Measurements from ENCODE around the gene SMIM29. TPM values are rescaled to one million over a fixed set of nuclear protein-coding genes. Genes with fewer than 3 reads are reported as not detected.
A peak's percentile ranks its signal among the peaks of the same experiment; 100 is the strongest.

SMIM29 gene
- polyA plus RNA-seq, 4 donors, result 9.3 to 27.3 (median 21.5) TPM

DNA sequence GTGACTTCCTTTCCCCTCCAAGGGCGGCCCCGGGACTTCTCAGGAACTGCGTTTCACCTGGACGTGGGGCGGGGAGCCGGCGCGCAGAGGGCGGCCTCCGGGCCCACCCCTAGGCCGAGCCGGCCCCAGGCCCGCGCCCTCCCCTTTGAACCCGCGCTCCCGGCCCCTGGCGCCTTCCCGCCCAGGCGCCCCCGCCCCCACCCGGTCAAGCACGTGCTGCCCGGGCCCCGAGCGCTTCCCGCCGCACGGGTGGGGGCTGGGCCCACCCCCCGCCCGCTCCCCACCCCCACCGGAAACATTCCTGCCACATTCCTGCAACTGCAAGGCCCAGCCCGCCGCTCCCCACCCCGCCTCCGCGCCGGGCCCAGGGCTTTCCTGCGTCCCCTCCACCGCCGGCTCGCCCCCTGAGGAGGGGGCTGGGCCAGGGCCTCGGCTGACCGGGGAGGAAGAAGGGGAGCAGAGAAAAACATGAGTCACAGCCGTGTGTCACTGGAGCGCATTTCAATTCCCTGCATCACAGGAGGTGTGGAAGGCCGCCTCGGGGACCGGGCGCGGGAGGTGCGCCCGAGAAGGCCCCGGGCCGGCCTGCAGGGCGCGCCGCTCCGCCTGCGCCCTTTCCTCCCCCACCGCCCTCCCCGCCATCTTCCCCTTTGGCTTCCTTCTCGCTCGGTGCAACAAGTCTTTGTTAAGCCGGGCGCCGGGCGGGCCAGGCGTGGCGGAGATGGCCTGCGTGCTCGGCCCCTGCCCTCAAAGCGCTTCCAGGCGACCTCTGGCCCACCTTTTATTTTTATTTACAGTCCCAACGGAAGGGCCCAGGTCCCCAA is 13.3 kb downstream of the SMIM29 start:
- FAIRE-seq (no peak), DNase-seq (peak; percentile 37 to 88)
- Histone ChIP-seq H3K9me3 (ENCODE audit: control insufficient read depth in 2 of 2, insufficient read depth in 1 of 2, low read depth in 1 of 2, low read length in 1 of 2) (no peaks in the 10 kb centered on the region), H3K27ac (ENCODE audit: low read depth in 1 of 3, low read length in 2 of 3) (peak overlapping the region; percentile 98 to 100 (median 99)), H3K4me3 (ENCODE audit: low read depth in 1 of 3, low read length in 3 of 3) (peak overlapping the region; percentile 38 to 87 (median 76)), H3K4me1 (ENCODE audit: control insufficient read depth in 3 of 3, insufficient read depth in 2 of 3, low read depth in 1 of 3, low read length in 2 of 3) (peaks cover 2 to 26% (median 5%) of the 10 kb centered on the region in 3 donors), H3K27me3 (ENCODE audit: control insufficient read depth in 3 of 3, insufficient read depth in 3 of 3, low read length in 3 of 3) (no peaks in the 10 kb centered on the region), H3K36me3 (ENCODE audit: control insufficient read depth in 3 of 3, insufficient read depth in 2 of 3, low read depth in 1 of 3, low read length in 3 of 3) (peaks cover 0 to 6% (median 0%) of the 10 kb centered on the region in 3 donors)
- 2 to 6% (median 2%) methylated on average over 30 to 75 of the region's 75 CpGs for WGBS, 3 donors

DNA sequence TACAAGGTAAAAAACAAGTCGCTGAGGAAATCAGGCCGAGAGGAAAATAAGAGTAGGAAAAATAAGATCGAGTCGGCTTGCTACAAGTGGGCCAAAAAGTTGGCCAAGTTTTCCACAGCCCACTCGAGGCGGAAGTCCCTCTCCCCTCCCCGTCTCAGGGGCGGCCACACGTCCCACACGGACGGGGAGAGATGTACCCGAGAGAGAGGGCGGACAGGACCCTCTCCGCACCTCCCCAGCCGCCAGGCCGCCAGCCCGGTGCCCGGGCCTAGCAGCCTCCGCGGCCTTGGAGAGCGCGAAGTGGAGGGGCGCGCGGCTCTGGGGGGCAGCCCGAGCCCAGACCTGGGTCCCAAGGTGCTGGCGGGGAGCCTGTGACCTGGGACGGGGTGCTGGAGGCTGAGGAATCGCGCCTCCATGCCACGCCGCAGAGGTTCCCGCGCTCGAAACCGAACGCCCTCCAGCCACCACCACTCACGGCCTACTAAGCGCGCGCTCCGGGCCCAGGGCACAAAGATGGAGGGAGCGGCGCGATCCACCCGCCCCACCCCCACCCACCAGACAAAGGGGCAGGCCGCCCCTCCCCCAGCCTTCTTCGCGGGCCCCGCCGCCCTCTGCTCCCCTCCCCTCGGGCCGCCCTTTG is 14.0 kb downstream of the SMIM29 start:
- peak overlapping the region in 2 of 3 donors; percentile 4 to 87 for H3K4me3 ChIP-seq (ENCODE audit: low read depth in 1 of 3, low read length in 3 of 3)
- FAIRE-seq (no peak), DNase-seq (no peak)

DNA sequence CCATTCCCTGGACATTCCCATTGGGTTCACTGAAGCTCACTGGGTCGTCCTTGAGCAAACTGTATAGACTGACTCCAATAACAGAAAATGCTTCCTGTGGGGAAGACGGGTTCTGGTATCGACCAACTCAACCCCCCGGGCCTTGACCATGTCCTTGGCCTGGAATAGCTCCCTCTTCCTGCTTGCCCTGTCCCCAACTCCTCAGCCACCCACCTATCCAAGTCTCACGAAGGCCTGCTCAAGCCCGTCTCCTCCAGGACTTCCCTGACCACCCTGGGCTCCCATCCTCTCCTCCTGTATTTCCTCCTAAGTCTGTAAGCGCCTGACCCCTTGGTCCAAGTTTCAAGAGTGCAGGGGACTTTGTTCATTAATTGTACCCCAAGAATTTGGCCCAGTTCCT is 14.9 kb downstream of the SMIM29 start:
- H3K4me1 ChIP-seq (ENCODE audit: control insufficient read depth in 3 of 3, insufficient read depth in 2 of 3, low read depth in 1 of 3, low read length in 2 of 3), result peaks cover 0 to 14% (median 3%) of the 10 kb centered on the region in 3 donors
- H3K9me3 ChIP-seq (ENCODE audit: control insufficient read depth in 2 of 2, insufficient read depth in 1 of 2, low read depth in 1 of 2, low read length in 1 of 2), result no peaks in the 10 kb centered on the region
- H3K36me3 ChIP-seq (ENCODE audit: control insufficient read depth in 3 of 3, insufficient read depth in 2 of 3, low read depth in 1 of 3, low read length in 3 of 3), result no peaks in the 10 kb centered on the region
- H3K27ac ChIP-seq (ENCODE audit: low read depth in 1 of 3, low read length in 2 of 3), result no peak overlapping the region
- FAIRE-seq, result no peak
- WGBS, 3 donors, result 80 to 87% (median 81%) methylated on average over 7 of the region's 7 CpGs
- no peak overlapping the region for H3K4me3 ChIP-seq (ENCODE audit: low read depth in 1 of 3, low read length in 3 of 3)
- H3K27me3 ChIP-seq (ENCODE audit: control insufficient read depth in 3 of 3, insufficient read depth in 3 of 3, low read length in 3 of 3), result no peaks in the 10 kb centered on the region
- no peak for DNase-seq

More for the DNA sequence above, 14.0 kb downstream of the SMIM29 start:
- peak overlapping the region; percentile 53 to 74 (median 66) for H3K27ac ChIP-seq (ENCODE audit: low read depth in 1 of 3, low read length in 2 of 3)
- peaks cover 0 to under 1% (median 0%) of the 10 kb centered on the region in 3 donors for H3K36me3 ChIP-seq (ENCODE audit: control insufficient read depth in 3 of 3, insufficient read depth in 2 of 3, low read depth in 1 of 3, low read length in 3 of 3)
- WGBS, 3 donors, result 72 to 82% (median 78%) methylated on average over 41 to 53 of the region's 53 CpGs
- peaks cover 2 to 19% (median 5%) of the 10 kb centered on the region in 3 donors for H3K4me1 ChIP-seq (ENCODE audit: control insufficient read depth in 3 of 3, insufficient read depth in 2 of 3, low read depth in 1 of 3, low read length in 2 of 3)
- H3K27me3 ChIP-seq (ENCODE audit: control insufficient read depth in 3 of 3, insufficient read depth in 3 of 3, low read length in 3 of 3), result no peaks in the 10 kb centered on the region
- no peaks in the 10 kb centered on the region for H3K9me3 ChIP-seq (ENCODE audit: control insufficient read depth in 2 of 2, insufficient read depth in 1 of 2, low read depth in 1 of 2, low read length in 1 of 2)

DNA sequence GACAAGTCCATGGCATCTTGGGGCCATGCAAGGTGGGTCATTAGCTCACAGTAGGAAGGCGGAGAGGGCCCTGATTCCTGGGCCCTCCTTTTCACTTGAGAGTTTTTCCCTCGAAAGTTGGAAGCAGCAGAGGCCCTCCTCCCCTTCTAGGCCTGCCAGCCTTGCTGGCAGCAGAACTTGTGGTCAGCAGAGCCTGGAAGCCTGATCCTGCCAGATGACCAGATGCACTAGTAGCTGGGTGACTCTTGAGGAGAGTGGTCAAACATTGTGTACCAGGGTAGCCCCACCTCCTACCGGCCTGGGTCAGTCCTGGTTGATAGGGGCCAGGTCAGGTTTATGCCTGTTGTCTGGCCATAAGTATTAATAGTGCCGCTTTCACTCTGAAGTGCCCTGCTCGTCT is 15.9 kb downstream of the SMIM29 start:
- Histone ChIP-seq H3K36me3 (ENCODE audit: control insufficient read depth in 3 of 3, insufficient read depth in 2 of 3, low read depth in 1 of 3, low read length in 3 of 3) (no peaks in the 10 kb centered on the region), H3K27me3 (ENCODE audit: control insufficient read depth in 3 of 3, insufficient read depth in 3 of 3, low read length in 3 of 3) (no peaks in the 10 kb centered on the region), H3K4me3 (ENCODE audit: low read depth in 1 of 3, low read length in 3 of 3) (no peak overlapping the region), H3K4me1 (ENCODE audit: control insufficient read depth in 3 of 3, insufficient read depth in 2 of 3, low read depth in 1 of 3, low read length in 2 of 3) (peaks cover 0 to 8% (median 0%) of the 10 kb centered on the region in 3 donors), H3K9me3 (ENCODE audit: control insufficient read depth in 2 of 2, insufficient read depth in 1 of 2, low read depth in 1 of 2, low read length in 1 of 2) (no peaks in the 10 kb centered on the region), H3K27ac (ENCODE audit: low read depth in 1 of 3, low read length in 2 of 3) (no peak overlapping the region)
- WGBS, 3 donors, result 82 to 87% (median 83%) methylated on average over 5 of the region's 5 CpGs
- DNase-seq (no peak), FAIRE-seq (no peak)

DNA sequence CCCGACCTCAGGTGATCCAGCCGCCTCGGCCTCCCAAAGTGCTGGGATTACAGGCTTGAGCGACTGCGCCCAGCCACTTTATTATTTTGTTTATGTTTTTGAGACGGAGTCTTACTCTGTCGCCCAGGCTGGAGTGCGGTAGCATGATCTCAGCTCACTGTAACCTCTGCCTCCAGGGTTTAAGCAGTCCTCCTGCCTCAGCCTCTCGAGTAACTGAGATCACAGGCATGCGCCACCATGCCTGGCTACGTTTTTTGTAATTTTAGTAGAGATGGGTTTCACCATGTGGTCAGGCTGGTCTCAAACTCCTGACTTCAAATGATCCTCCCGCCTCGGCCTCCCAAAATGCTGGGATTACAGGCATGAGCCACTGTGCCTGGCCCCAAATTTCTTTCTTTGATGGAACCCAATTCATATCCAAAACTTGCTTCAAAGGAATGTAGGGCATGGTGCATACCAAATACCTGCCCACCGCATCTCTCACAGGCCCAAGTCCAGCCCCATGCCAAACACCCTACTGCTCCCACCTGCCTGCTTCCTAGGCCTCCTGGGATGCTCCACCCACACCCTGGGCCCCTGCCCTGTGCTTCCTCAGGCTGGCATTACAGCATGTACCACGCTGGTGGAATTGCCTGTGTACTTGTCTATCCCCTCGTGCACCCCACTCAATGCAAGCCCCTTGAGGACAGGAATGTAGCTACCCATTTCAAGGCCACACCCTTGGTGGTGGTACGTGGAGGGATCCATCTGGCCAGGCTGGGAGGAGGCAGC is 17.1 kb downstream of the SMIM29 start:
- no peaks in the 10 kb centered on the region for H3K9me3 ChIP-seq (ENCODE audit: control insufficient read depth in 2 of 2, insufficient read depth in 1 of 2, low read depth in 1 of 2, low read length in 1 of 2)
- H3K4me3 ChIP-seq (ENCODE audit: low read depth in 1 of 3, low read length in 3 of 3), result no peak overlapping the region
- no peaks in the 10 kb centered on the region for H3K36me3 ChIP-seq (ENCODE audit: control insufficient read depth in 3 of 3, insufficient read depth in 2 of 3, low read depth in 1 of 3, low read length in 3 of 3)
- no peaks in the 10 kb centered on the region for H3K27me3 ChIP-seq (ENCODE audit: control insufficient read depth in 3 of 3, insufficient read depth in 3 of 3, low read length in 3 of 3)
- no peak overlapping the region for H3K27ac ChIP-seq (ENCODE audit: low read depth in 1 of 3, low read length in 2 of 3)
- no peak for DNase-seq
- H3K4me1 ChIP-seq (ENCODE audit: control insufficient read depth in 3 of 3, insufficient read depth in 2 of 3, low read depth in 1 of 3, low read length in 2 of 3), result peaks cover 0 to 8% (median 0%) of the 10 kb centered on the region in 3 donors
- WGBS, 3 donors, result 93 to 95% (median 94%) methylated on average over 17 of the region's 17 CpGs
- FAIRE-seq, result no peak

DNA sequence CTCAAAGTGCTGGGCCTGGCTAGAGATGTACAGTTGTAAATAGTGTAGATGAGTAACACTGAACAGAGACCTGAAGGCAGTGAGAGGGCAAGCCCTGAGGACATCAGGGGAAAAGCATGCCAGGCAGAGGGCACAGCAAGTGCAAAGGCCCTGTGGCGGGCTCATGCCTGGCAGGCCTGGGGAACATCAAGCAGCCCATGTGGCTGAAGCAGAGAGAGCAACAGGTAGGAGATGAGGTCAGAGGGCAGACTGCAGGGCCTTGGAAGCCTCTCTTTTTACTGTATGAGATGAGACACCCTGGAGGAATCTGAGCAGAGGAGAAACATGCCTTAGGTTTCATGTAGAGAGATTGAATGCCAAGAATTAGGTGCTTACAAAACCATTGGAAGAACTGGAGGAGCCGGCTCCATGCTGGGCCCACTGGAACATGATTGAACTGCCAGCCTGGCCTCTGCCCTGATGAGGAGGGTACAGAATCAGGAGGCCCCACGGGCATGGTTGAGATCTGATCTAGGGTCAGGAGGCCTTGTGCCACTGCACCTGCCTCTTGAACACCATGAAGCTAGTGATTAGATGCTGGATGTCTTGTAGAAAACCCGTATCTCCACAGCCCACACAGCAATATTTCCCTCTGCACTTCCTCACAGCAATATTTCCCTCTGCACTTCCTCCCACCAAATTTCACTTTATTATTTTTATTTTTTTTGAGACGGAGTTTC is 18.0 kb downstream of the SMIM29 start:
- Histone ChIP-seq H3K27ac (ENCODE audit: low read depth in 1 of 3, low read length in 2 of 3) (no peak overlapping the region), H3K27me3 (ENCODE audit: control insufficient read depth in 3 of 3, insufficient read depth in 3 of 3, low read length in 3 of 3) (no peaks in the 10 kb centered on the region), H3K4me1 (ENCODE audit: control insufficient read depth in 3 of 3, insufficient read depth in 2 of 3, low read depth in 1 of 3, low read length in 2 of 3) (peaks cover 0 to under 1% (median 0%) of the 10 kb centered on the region in 3 donors), H3K4me3 (ENCODE audit: low read depth in 1 of 3, low read length in 3 of 3) (no peak overlapping the region), H3K9me3 (ENCODE audit: control insufficient read depth in 2 of 2, insufficient read depth in 1 of 2, low read depth in 1 of 2, low read length in 1 of 2) (no peaks in the 10 kb centered on the region), H3K36me3 (ENCODE audit: control insufficient read depth in 3 of 3, insufficient read depth in 2 of 3, low read depth in 1 of 3, low read length in 3 of 3) (no peaks in the 10 kb centered on the region)
- FAIRE-seq (no peak), DNase-seq (no peak)
- 83 to 88% (median 87%) methylated on average over 5 of the region's 5 CpGs for WGBS, 3 donors

DNA sequence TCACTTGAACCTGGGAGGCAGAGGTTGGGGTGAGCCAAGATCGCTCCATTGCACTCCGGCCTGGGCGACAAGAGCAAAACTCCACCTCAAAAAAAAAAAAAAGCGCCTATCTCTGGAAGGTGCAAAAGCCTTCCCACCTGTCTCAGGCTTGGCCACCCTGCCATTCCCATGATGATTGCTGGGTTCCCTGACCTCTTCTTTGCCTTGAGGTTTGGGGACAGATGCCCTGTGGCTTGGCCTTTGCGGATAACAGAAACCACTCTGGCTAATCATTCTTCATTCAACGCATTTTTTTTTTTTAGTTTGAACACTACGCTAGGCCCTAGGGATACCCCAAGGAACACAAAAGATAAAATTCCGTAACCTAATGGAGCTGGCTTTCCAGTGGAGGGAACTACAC is 18.9 kb downstream of the SMIM29 start:
- Histone ChIP-seq H3K9me3 (ENCODE audit: control insufficient read depth in 2 of 2, insufficient read depth in 1 of 2, low read depth in 1 of 2, low read length in 1 of 2) (no peaks in the 10 kb centered on the region), H3K4me3 (ENCODE audit: low read depth in 1 of 3, low read length in 3 of 3) (no peak overlapping the region), H3K36me3 (ENCODE audit: control insufficient read depth in 3 of 3, insufficient read depth in 2 of 3, low read depth in 1 of 3, low read length in 3 of 3) (no peaks in the 10 kb centered on the region), H3K27me3 (ENCODE audit: control insufficient read depth in 3 of 3, insufficient read depth in 3 of 3, low read length in 3 of 3) (no peaks in the 10 kb centered on the region), H3K4me1 (ENCODE audit: control insufficient read depth in 3 of 3, insufficient read depth in 2 of 3, low read depth in 1 of 3, low read length in 2 of 3) (no peaks in the 10 kb centered on the region), H3K27ac (ENCODE audit: low read depth in 1 of 3, low read length in 2 of 3) (no peak overlapping the region)
- FAIRE-seq, result no peak
- DNase-seq, result no peak
- 94 to 96% (median 95%) methylated on average over 8 of the region's 8 CpGs for WGBS, 3 donors

All from small intestine (tissue), 7 donors.